Measurements from ENCODE around the gene DCUN1D4.

DCUN1D4 gene

DNA sequence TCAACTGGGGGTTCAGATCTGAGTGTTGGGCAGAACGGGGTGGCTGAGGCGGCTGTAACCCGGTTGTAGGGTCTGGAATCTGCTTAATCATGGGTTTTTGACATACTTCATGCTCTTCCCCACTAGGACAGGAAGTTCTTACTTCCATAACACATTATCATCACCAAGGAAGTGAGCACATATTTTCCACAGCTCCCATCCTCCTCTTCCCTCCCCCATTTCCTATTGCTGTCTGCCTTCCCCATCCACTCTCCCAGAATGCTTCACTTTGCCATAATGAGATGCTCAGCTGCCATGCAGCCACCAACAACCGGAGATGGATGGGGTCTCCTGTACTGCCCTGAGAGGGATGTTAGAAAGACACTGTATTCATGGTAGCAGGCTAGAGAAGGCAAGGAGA lies 6.4 kb upstream of the DCUN1D4 start:
- no peak for ATAC-seq
- TF ChIP-seq TCF4 (CRISPR knock-in tag; IDR thresholded peaks at IDR 0.05; ENCODE audit: borderline replicate concordance) (no peak), ESRRG (CRISPR knock-in tag; IDR thresholded peaks at IDR 0.05) (no peak), ISL1 (CRISPR knock-in tag; IDR thresholded peaks at IDR 0.05) (no peak), ZNF70 (CRISPR knock-in tag; IDR thresholded peaks at IDR 0.05) (no peak), ZNF565 (CRISPR knock-in tag; conservative IDR thresholded peaks at IDR 0.05; ENCODE audit: low read depth) (no peak), PPARA (CRISPR knock-in tag; IDR thresholded peaks at IDR 0.05; ENCODE audit: borderline replicate concordance) (no peak), BACH2 (CRISPR knock-in tag; IDR thresholded peaks at IDR 0.05; ENCODE audit: borderline replicate concordance) (no peak), ARNTL (CRISPR knock-in tag; IDR thresholded peaks at IDR 0.05; ENCODE audit: borderline replicate concordance, low read depth) (no peak), GLIS3 (CRISPR knock-in tag; IDR thresholded peaks at IDR 0.05) (no peak)
- TF ChIP-seq, protein P1, sequence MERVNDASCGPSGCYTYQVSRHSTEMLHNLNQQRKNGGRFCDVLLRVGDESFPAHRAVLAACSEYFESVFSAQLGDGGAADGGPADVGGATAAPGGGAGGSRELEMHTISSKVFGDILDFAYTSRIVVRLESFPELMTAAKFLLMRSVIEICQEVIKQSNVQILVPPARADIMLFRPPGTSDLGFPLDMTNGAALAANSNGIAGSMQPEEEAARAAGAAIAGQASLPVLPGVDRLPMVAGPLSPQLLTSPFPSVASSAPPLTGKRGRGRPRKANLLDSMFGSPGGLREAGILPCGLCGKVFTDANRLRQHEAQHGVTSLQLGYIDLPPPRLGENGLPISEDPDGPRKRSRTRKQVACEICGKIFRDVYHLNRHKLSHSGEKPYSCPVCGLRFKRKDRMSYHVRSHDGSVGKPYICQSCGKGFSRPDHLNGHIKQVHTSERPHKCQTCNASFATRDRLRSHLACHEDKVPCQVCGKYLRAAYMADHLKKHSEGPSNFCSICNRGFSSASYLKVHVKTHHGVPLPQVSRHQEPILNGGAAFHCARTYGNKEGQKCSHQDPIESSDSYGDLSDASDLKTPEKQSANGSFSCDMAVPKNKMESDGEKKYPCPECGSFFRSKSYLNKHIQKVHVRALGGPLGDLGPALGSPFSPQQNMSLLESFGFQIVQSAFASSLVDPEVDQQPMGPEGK (CRISPR knock-in tag; IDR thresholded peaks at IDR 0.05; ENCODE audit: borderline replicate concordance), result no peak
- TF ChIP-seq, protein P2, sequence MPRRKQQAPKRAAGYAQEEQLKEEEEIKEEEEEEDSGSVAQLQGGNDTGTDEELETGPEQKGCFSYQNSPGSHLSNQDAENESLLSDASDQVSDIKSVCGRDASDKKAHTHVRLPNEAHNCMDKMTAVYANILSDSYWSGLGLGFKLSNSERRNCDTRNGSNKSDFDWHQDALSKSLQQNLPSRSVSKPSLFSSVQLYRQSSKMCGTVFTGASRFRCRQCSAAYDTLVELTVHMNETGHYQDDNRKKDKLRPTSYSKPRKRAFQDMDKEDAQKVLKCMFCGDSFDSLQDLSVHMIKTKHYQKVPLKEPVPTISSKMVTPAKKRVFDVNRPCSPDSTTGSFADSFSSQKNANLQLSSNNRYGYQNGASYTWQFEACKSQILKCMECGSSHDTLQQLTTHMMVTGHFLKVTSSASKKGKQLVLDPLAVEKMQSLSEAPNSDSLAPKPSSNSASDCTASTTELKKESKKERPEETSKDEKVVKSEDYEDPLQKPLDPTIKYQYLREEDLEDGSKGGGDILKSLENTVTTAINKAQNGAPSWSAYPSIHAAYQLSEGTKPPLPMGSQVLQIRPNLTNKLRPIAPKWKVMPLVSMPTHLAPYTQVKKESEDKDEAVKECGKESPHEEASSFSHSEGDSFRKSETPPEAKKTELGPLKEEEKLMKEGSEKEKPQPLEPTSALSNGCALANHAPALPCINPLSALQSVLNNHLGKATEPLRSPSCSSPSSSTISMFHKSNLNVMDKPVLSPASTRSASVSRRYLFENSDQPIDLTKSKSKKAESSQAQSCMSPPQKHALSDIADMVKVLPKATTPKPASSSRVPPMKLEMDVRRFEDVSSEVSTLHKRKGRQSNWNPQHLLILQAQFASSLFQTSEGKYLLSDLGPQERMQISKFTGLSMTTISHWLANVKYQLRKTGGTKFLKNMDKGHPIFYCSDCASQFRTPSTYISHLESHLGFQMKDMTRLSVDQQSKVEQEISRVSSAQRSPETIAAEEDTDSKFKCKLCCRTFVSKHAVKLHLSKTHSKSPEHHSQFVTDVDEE (CRISPR knock-in tag; IDR thresholded peaks at IDR 0.05), result no peak

DNA sequence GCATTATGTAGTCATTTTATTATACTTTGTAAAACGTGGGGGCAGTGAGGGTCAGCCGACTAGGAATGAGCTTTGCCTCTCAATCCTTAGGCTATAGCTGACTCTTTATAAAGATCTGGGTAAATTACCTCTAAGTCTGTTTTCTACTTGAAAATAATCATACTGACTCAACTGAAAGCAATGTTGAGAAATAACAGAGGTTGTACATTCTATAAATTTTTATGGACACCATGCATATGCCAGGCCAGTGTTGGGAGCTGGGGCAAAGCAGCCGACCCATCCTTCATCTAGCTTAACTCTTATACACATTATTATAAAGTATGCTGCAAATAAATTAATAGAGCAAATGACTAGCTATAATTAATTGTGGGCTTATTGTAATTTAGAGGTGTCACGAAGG lies 2.2 kb upstream of the DCUN1D4 start:
- TF ChIP-seq, protein P1 (CRISPR knock-in tag; IDR thresholded peaks at IDR 0.05; ENCODE audit: borderline replicate concordance), result no peak
- TF ChIP-seq TOX (CRISPR knock-in tag; IDR thresholded peaks at IDR 0.05; ENCODE audit: borderline replicate concordance), result no peak
- TF ChIP-seq ZNF565 (CRISPR knock-in tag; conservative IDR thresholded peaks at IDR 0.05; ENCODE audit: low read depth), result no peak
- TF ChIP-seq BACH2 (CRISPR knock-in tag; IDR thresholded peaks at IDR 0.05; ENCODE audit: borderline replicate concordance), result no peak
- TF ChIP-seq, protein P2 (CRISPR knock-in tag; IDR thresholded peaks at IDR 0.05), result no peak
- no peak for TF ChIP-seq CSDC2 (CRISPR knock-in tag; IDR thresholded peaks at IDR 0.05)
- TF ChIP-seq ZC3H10 (CRISPR knock-in tag; IDR thresholded peaks at IDR 0.05), result no peak
- TF ChIP-seq, protein P3, sequence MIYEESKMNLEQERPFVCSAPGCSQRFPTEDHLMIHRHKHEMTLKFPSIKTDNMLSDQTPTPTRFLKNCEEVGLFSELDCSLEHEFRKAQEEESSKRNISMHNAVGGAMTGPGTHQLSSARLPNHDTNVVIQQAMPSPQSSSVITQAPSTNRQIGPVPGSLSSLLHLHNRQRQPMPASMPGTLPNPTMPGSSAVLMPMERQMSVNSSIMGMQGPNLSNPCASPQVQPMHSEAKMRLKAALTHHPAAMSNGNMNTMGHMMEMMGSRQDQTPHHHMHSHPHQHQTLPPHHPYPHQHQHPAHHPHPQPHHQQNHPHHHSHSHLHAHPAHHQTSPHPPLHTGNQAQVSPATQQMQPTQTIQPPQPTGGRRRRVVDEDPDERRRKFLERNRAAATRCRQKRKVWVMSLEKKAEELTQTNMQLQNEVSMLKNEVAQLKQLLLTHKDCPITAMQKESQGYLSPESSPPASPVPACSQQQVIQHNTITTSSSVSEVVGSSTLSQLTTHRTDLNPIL (CRISPR knock-in tag; IDR thresholded peaks at IDR 0.05; ENCODE audit: low read depth), result no peak
- TF ChIP-seq ZFP3 (CRISPR knock-in tag; IDR thresholded peaks at IDR 0.05), result no peak
- TF ChIP-seq ARNTL (CRISPR knock-in tag; IDR thresholded peaks at IDR 0.05; ENCODE audit: borderline replicate concordance, low read depth), result no peak
- no peak for TF ChIP-seq ISL1 (CRISPR knock-in tag; IDR thresholded peaks at IDR 0.05)
- no peak for TF ChIP-seq TCF4 (CRISPR knock-in tag; IDR thresholded peaks at IDR 0.05; ENCODE audit: borderline replicate concordance)
- no peak for TF ChIP-seq ZFP30 (CRISPR knock-in tag; IDR thresholded peaks at IDR 0.05)
- TF ChIP-seq GLIS3 (CRISPR knock-in tag; IDR thresholded peaks at IDR 0.05), result no peak
- TF ChIP-seq RARB (CRISPR knock-in tag; IDR thresholded peaks at IDR 0.05), result no peak
- no peak for TF ChIP-seq SNAI2 (CRISPR knock-in tag; IDR thresholded peaks at IDR 0.05)
- TF ChIP-seq, protein P4, sequence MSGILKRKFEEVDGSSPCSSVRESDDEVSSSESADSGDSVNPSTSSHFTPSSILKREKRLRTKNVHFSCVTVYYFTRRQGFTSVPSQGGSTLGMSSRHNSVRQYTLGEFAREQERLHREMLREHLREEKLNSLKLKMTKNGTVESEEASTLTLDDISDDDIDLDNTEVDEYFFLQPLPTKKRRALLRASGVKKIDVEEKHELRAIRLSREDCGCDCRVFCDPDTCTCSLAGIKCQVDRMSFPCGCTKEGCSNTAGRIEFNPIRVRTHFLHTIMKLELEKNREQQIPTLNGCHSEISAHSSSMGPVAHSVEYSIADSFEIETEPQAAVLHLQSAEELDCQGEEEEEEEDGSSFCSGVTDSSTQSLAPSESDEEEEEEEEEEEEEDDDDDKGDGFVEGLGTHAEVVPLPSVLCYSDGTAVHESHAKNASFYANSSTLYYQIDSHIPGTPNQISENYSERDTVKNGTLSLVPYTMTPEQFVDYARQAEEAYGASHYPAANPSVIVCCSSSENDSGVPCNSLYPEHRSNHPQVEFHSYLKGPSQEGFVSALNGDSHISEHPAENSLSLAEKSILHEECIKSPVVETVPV (CRISPR knock-in tag; IDR thresholded peaks at IDR 0.05), result no peak
- TF ChIP-seq, protein P5, sequence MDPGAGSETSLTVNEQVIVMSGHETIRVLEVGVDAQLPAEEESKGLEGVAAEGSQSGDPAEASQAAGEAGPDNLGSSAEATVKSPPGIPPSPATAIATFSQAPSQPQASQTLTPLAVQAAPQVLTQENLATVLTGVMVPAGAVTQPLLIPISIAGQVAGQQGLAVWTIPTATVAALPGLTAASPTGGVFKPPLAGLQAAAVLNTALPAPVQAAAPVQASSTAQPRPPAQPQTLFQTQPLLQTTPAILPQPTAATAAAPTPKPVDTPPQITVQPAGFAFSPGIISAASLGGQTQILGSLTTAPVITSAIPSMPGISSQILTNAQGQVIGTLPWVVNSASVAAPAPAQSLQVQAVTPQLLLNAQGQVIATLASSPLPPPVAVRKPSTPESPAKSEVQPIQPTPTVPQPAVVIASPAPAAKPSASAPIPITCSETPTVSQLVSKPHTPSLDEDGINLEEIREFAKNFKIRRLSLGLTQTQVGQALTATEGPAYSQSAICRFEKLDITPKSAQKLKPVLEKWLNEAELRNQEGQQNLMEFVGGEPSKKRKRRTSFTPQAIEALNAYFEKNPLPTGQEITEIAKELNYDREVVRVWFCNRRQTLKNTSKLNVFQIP (CRISPR knock-in tag; IDR thresholded peaks at IDR 0.05; ENCODE audit: borderline replicate concordance, low read depth), result no peak
- no peak for TF ChIP-seq OSR1 (CRISPR knock-in tag; IDR thresholded peaks at IDR 0.05)
- no peak for TF ChIP-seq ZNF8 (CRISPR knock-in tag; IDR thresholded peaks at IDR 0.05)
- no peak for ATAC-seq
